Measurements from ENCODE around the gene CBX8.

CBX8 gene

GRCh38 chr17:79791735-79792161 lies 5.1 kb downstream of the CBX8 start:
- DNase-seq = no peak

GRCh38 chr17:79790805-79791734 lies 5.8 kb downstream of the CBX8 start:
- DNase-seq = no peak

- no peak for DNase-seq
These were observed 6.7 kb downstream of the CBX8 start for GRCh38 chr17:79789943-79790804.

GRCh38 chr17:79788989-79789942 lies 7.6 kb downstream of the CBX8 start:
- DNase-seq = no peak

GRCh38 chr17:79788455-79788854 lies 8.4 kb downstream of the CBX8 start:
- no peak for DNase-seq

- no peak for DNase-seq
These were observed 9.8 kb downstream of the CBX8 start for GRCh38 chr17:79786930-79787643.

GRCh38 chr17:79785900-79786810 lies 10.7 kb downstream of the CBX8 start:
- no peak for DNase-seq

- DNase-seq = no peak
These were observed 11.6 kb downstream of the CBX8 start for GRCh38 chr17:79785017-79785899.

- DNase-seq = no peak
These were observed 12.4 kb downstream of the CBX8 start for GRCh38 chr17:79784353-79785016.

GRCh38 chr17:79783891-79784290 lies 13.0 kb downstream of the CBX8 start:
- no peak for DNase-seq

GRCh38 chr17:79781736-79782575 lies 14.9 kb downstream of the CBX8 start:
- DNase-seq = no peak

GRCh38 chr17:79781012-79781650 lies 15.7 kb downstream of the CBX8 start:
- DNase-seq = no peak

GRCh38 chr17:79779661-79780365 lies 17.1 kb downstream of the CBX8 start:
- no peak for DNase-seq

- DNase-seq = no peak
These were observed 17.8 kb downstream of the CBX8 start for GRCh38 chr17:79779084-79779529.

GRCh38 chr17:79778504-79779083 lies 18.3 kb downstream of the CBX8 start:
- DNase-seq = no peak

- peak; percentile 79 to 84 for DNase-seq
These were observed 18.9 kb downstream of the CBX8 start, which contains the start of gene CBX2 for GRCh38 chr17:79777894-79778503. Gene CBX2 (plus strand): TSS chr17:79778148. CDS start chr17:79778236, 88 bp downstream.
